ENCODE measurements around the gene DGKA.
"Not testable (repeated sequence)": the region's sequence is repeated elsewhere in the genome, so short reads cannot be mapped to it uniquely, and the experiment has no call there.

The DGKA gene

GRCh38 chr12:55982319-55982936, 51.5 kb downstream of the DGKA start:
- Histone ChIP-seq H3K36me3 (ENCODE audit: control insufficient read depth in 2 of 2, insufficient read depth in 2 of 2, low read length in 2 of 2) (peaks cover 5 to 19% of the 10 kb centered on the region in 2 donors), H3K9ac (ENCODE audit: low read length in 2 of 2) (no peak overlapping the region), H3K27me3 (ENCODE audit: control insufficient read depth in 1 of 2, insufficient read depth in 2 of 2, low read length in 2 of 2) (no peaks in the 10 kb centered on the region), H3K4me3 (ENCODE audit: low read length in 2 of 2) (no peak overlapping the region), H3K27ac (ENCODE audit: low read length) (no peak overlapping the region), H3K4me1 (ENCODE audit: control insufficient read depth, insufficient read depth, low read length) (no peaks in the 10 kb centered on the region), H3K9me3 (ENCODE audit: control insufficient read depth in 2 of 2, low read length in 2 of 2) (no peaks in the 10 kb centered on the region)

GRCh38 chr12:55983232-55983842, 52.4 kb downstream of the DGKA start:
- Histone ChIP-seq H3K4me3 (ENCODE audit: low read length in 2 of 2) (no peak overlapping the region), H3K9me3 (ENCODE audit: control insufficient read depth in 2 of 2, low read length in 2 of 2) (no peaks in the 10 kb centered on the region), H3K27me3 (ENCODE audit: control insufficient read depth in 1 of 2, insufficient read depth in 2 of 2, low read length in 2 of 2) (no peaks in the 10 kb centered on the region), H3K9ac (ENCODE audit: low read length in 2 of 2) (no peak overlapping the region), H3K27ac (ENCODE audit: low read length) (no peak overlapping the region), H3K36me3 (ENCODE audit: control insufficient read depth in 2 of 2, insufficient read depth in 2 of 2, low read length in 2 of 2) (peaks cover 5 to 19% of the 10 kb centered on the region in 2 donors), H3K4me1 (ENCODE audit: control insufficient read depth, insufficient read depth, low read length) (no peaks in the 10 kb centered on the region)

- Histone ChIP-seq H3K27me3 (ENCODE audit: control insufficient read depth in 1 of 2, insufficient read depth in 2 of 2, low read length in 2 of 2) (no peaks in the 10 kb centered on the region), H3K27ac (ENCODE audit: low read length) (no peak overlapping the region), H3K9me3 (ENCODE audit: control insufficient read depth in 2 of 2, low read length in 2 of 2) (no peaks in the 10 kb centered on the region), H3K4me1 (ENCODE audit: control insufficient read depth, insufficient read depth, low read length) (no peaks in the 10 kb centered on the region), H3K4me3 (ENCODE audit: low read length in 2 of 2) (no peak overlapping the region), H3K36me3 (ENCODE audit: control insufficient read depth in 2 of 2, insufficient read depth in 2 of 2, low read length in 2 of 2) (peaks cover 12 to 23% of the 10 kb centered on the region in 2 donors), H3K9ac (ENCODE audit: low read length in 2 of 2) (no peak overlapping the region)
These were observed 53.9 kb downstream of the DGKA start for GRCh38 chr12:55984861-55985260.

DNA sequence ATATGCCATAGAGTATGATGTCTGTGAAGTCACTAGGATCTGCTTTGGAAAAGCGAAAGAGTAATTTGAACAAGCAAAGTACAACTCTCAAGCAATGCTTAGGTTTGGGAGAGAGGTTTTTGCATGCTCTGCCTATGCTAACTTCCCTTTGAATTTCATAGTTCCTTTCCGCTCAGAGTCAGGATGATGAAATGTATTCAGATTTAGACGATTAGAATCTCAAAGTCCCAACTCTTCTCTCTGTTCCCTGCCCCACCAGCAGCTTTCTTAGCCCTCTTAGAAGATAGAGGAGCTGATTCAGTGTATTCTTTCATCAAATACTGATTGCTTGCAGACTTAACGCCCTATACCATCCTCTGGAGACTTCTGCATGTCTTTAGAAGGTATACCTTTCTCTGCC, 54.4 kb downstream of the DGKA start:
- Histone ChIP-seq H3K27me3 (ENCODE audit: control insufficient read depth in 1 of 2, insufficient read depth in 2 of 2, low read length in 2 of 2) (no peaks in the 10 kb centered on the region), H3K9ac (ENCODE audit: low read length in 2 of 2) (no peak overlapping the region), H3K4me3 (ENCODE audit: low read length in 2 of 2) (no peak overlapping the region), H3K9me3 (ENCODE audit: control insufficient read depth in 2 of 2, low read length in 2 of 2) (no peaks in the 10 kb centered on the region), H3K27ac (ENCODE audit: low read length) (no peak overlapping the region), H3K36me3 (ENCODE audit: control insufficient read depth in 2 of 2, insufficient read depth in 2 of 2, low read length in 2 of 2) (peaks cover 14 to 28% of the 10 kb centered on the region in 2 donors), H3K4me1 (ENCODE audit: control insufficient read depth, insufficient read depth, low read length) (no peaks in the 10 kb centered on the region)

DNA sequence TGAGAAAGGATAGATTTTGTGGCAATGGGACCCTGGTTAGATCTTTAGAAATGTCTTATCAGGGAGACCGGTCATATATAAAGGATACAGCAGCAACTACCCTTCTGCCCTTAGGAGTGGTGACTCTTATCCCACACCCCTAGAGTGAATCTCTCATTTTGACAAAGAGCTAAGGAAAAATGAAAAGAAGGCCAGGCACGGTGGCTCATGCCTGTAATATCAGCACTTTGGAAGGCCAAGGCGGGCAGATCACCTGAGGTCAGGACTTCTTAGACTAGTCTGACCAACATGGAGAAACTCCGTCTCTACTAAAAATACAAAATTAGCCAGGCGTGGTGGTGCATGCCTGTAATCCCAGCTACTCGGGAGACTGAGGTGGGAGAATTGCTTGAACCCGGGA, 55.0 kb downstream of the DGKA start:
- H3K9ac ChIP-seq (ENCODE audit: low read length in 2 of 2); H3K27ac ChIP-seq (ENCODE audit: low read length): not testable (repeated sequence)
- H3K36me3 ChIP-seq (ENCODE audit: control insufficient read depth in 2 of 2, insufficient read depth in 2 of 2, low read length in 2 of 2), result peaks cover 21 to 34% of the 10 kb centered on the region in 2 donors

GRCh38 chr12:55991110-55991509, 60.1 kb downstream of the DGKA start:
- H3K9me3 ChIP-seq (ENCODE audit: control insufficient read depth in 2 of 2, low read length in 2 of 2), result no peaks in the 10 kb centered on the region
- H3K27me3 ChIP-seq (ENCODE audit: control insufficient read depth in 1 of 2, insufficient read depth in 2 of 2, low read length in 2 of 2), result no peaks in the 10 kb centered on the region
- peaks cover 50 to 54% of the 10 kb centered on the region in 2 donors for H3K36me3 ChIP-seq (ENCODE audit: control insufficient read depth in 2 of 2, insufficient read depth in 2 of 2, low read length in 2 of 2)
- no peak overlapping the region for H3K27ac ChIP-seq (ENCODE audit: low read length)
- H3K9ac ChIP-seq (ENCODE audit: low read length in 2 of 2), result no peak overlapping the region
- H3K4me3 ChIP-seq (ENCODE audit: low read length in 2 of 2), result no peak overlapping the region
- no peaks in the 10 kb centered on the region for H3K4me1 ChIP-seq (ENCODE audit: control insufficient read depth, insufficient read depth, low read length)

More for the DNA sequence above, 55.0 kb downstream of the DGKA start:
- H3K4me1 ChIP-seq (ENCODE audit: control insufficient read depth, insufficient read depth, low read length); H3K27me3 ChIP-seq (ENCODE audit: control insufficient read depth in 1 of 2, insufficient read depth in 2 of 2, low read length in 2 of 2); H3K9me3 ChIP-seq (ENCODE audit: control insufficient read depth in 2 of 2, low read length in 2 of 2); H3K4me3 ChIP-seq (ENCODE audit: low read length in 2 of 2): not testable (repeated sequence)

GRCh38 chr12:55993230-55993853, 62.4 kb downstream of the DGKA start:
- no peaks in the 10 kb centered on the region for H3K9me3 ChIP-seq (ENCODE audit: control insufficient read depth in 2 of 2, low read length in 2 of 2)
- H3K36me3 ChIP-seq (ENCODE audit: control insufficient read depth in 2 of 2, insufficient read depth in 2 of 2, low read length in 2 of 2), result peaks cover 46 to 50% of the 10 kb centered on the region in 2 donors
- H3K4me1 ChIP-seq (ENCODE audit: control insufficient read depth, insufficient read depth, low read length), result peaks cover 13% of the 10 kb centered on the region
- H3K27me3 ChIP-seq (ENCODE audit: control insufficient read depth in 1 of 2, insufficient read depth in 2 of 2, low read length in 2 of 2), result no peaks in the 10 kb centered on the region
- no peak overlapping the region for H3K9ac ChIP-seq (ENCODE audit: low read length in 2 of 2)
- no peak overlapping the region for H3K4me3 ChIP-seq (ENCODE audit: low read length in 2 of 2)
- no peak overlapping the region for H3K27ac ChIP-seq (ENCODE audit: low read length)

DNA sequence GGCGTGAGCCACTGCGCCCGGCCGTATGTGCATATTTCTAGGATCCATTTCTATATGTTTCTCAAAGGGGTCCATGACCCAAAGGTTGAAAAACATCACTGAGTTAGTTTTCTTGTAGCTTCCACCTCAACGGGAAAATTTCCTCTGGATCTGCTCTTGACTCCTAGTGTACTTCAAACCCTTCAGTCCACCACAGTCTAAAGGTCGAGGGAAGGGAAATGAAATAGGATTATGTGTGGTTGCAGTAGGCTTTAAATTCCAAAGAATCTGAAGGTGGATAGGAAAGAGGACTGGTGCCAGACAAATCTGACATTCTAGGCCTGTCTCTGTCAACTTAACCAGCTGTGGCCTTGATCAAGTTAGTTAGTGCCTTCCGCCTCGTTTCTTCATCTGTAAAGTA, 64.4 kb downstream of the DGKA start:
- Histone ChIP-seq H3K4me1 (ENCODE audit: control insufficient read depth, insufficient read depth, low read length) (peaks cover 13% of the 10 kb centered on the region), H3K27ac (ENCODE audit: low read length) (no peak overlapping the region), H3K9me3 (ENCODE audit: control insufficient read depth in 2 of 2, low read length in 2 of 2) (no peaks in the 10 kb centered on the region), H3K36me3 (ENCODE audit: control insufficient read depth in 2 of 2, insufficient read depth in 2 of 2, low read length in 2 of 2) (peaks cover 36 to 37% of the 10 kb centered on the region in 2 donors), H3K4me3 (ENCODE audit: low read length in 2 of 2) (no peak overlapping the region), H3K9ac (ENCODE audit: low read length in 2 of 2) (no peak overlapping the region), H3K27me3 (ENCODE audit: control insufficient read depth in 1 of 2, insufficient read depth in 2 of 2, low read length in 2 of 2) (no peaks in the 10 kb centered on the region)

DNA sequence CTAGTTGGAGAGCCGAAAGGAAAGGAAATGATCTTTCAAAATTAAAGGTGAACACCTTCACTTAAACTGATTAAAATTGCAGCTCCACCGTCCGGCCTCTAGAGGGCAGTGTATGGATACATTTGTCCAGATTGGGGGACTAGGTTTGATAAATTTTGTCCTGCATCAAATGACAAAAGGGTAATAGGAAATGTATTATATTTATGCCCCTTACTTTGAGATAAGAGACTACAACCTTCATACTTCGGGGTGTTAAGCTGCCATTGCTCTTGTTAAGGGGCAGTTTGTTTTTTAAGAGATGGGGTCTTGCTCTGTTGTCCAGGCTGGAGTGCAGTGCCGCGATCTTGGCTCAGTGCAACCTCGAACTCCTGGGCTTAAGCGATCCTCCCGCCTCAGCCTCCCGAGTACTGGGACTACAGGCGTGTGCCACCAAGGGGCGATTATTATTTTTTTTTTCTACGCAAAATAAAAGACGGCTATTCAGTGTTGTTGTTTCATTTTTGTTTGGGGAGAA, 65.3 kb downstream of the DGKA start:
- peaks cover 28% of the 10 kb centered on the region in 2 donors for H3K36me3 ChIP-seq (ENCODE audit: control insufficient read depth in 2 of 2, insufficient read depth in 2 of 2, low read length in 2 of 2)
- peak overlapping the region; percentile 81 for H3K27ac ChIP-seq (ENCODE audit: low read length)
- no peaks in the 10 kb centered on the region for H3K27me3 ChIP-seq (ENCODE audit: control insufficient read depth in 1 of 2, insufficient read depth in 2 of 2, low read length in 2 of 2)
- H3K4me1 ChIP-seq (ENCODE audit: control insufficient read depth, insufficient read depth, low read length), result peaks cover 13% of the 10 kb centered on the region
- H3K9me3 ChIP-seq (ENCODE audit: control insufficient read depth in 2 of 2, low read length in 2 of 2), result no peaks in the 10 kb centered on the region
- peak overlapping the region; percentile 98 to 99 for H3K4me3 ChIP-seq (ENCODE audit: low read length in 2 of 2)
- H3K9ac ChIP-seq (ENCODE audit: low read length in 2 of 2), result peak overlapping the region; percentile 58 to 73

- peak within 1 kb of the TSS; percentile 81 for H3K27ac ChIP-seq (ENCODE audit: low read length)
- no peaks in the 10 kb centered on the region for H3K27me3 ChIP-seq (ENCODE audit: control insufficient read depth in 1 of 2, insufficient read depth in 2 of 2, low read length in 2 of 2)
- H3K4me3 ChIP-seq (ENCODE audit: low read length in 2 of 2), result peak within 1 kb of the TSS; percentile 98 to 99
- peaks cover 13% of the 10 kb centered on the region for H3K4me1 ChIP-seq (ENCODE audit: control insufficient read depth, insufficient read depth, low read length)
- H3K9me3 ChIP-seq (ENCODE audit: control insufficient read depth in 2 of 2, low read length in 2 of 2), result no peaks in the 10 kb centered on the region
- peak within 1 kb of the TSS; percentile 89 to 93 for H3K9ac ChIP-seq (ENCODE audit: low read length in 2 of 2)
- peaks cover 22 to 24% of the 10 kb centered on the region in 2 donors for H3K36me3 ChIP-seq (ENCODE audit: control insufficient read depth in 2 of 2, insufficient read depth in 2 of 2, low read length in 2 of 2)
These were observed 66.0 kb downstream of the DGKA start, which contains the start of gene SUOX for GRCh38 chr12:55996715-55997534. Gene SUOX (plus strand): TSS chr12:55997276. CDS start chr12:56002222, 4,946 bp downstream.

Measured in stomach smooth muscle (tissue), 2 donors.